HCT116 (cell line): ENCODE measurements around the gene NUTM2F. TPM values are rescaled to one million over a fixed set of nuclear protein-coding genes. Genes with fewer than 3 reads are reported as not detected.
"Not testable (repeated sequence)": the region's sequence is repeated elsewhere in the genome, so short reads cannot be mapped to it uniquely, and the experiment has no call there.

Source experiments
- ATAC-seq: fragments of 200-7000 bp; cut with Tn5 transposase; 2 replicates; pipeline ENCODE4 v1.9.1; 2020; ENCODE audit warnings: mild to moderate bottlenecking, moderate library complexity
- BruUV-seq: library from RNA; stranded (reverse); fragments of 400-500 nt; replicated peaks from 2 replicates; lab custom pipeline; 2021; lab: Mats Ljungman, UMichigan
- CTCF ChIA-PET: fragments of 300-600 bp; sonication (Branson Sonifier 250); formaldehyde crosslinking; loops from one replicate; lab custom pipeline; 2021; ENCODE audit warnings: antibody characterized with exemption; lab: Charles Lee
- POLR2A ChIA-PET: fragments of 300-600, 350-600 bp; sonication (Branson Sonifier 250); formaldehyde crosslinking; loops from one replicate; lab custom pipeline; 2021; ENCODE audit warnings: antibody characterized with exemption; lab: Charles Lee
- RAD21 ChIA-PET, 2 experiments: fragments of 300-600 bp; sonication (Branson Sonifier 250); formaldehyde crosslinking; loops; one replicate each; lab custom pipeline; 2023; ENCODE audit warnings: low total read pairs in 2 of 2; ENCODE audit not compliant: uncharacterized antibody in 2 of 2, unreplicated experiment in 2 of 2, low non-redundant PET in 1 of 2; lab: Charles Lee
- DNase-seq: peaks from one replicate; pipeline ENCODE4 v3.0.0-alpha.2; 2010; ENCODE audit warnings: low read depth, low spot score
- H2AFZ ChIP-seq: fragments of 200-600 bp; shearing (Covaris generic), sonication (generic); 2 replicates; pipeline ENCODE4 v1.6.1; 2017; ENCODE audit warnings: low read depth, mixed run types, mixed read lengths, antibody characterized with exemption, low read length; ENCODE audit not compliant: poor library complexity, severe bottlenecking
- H3K27ac ChIP-seq: 2 replicates; pipeline ENCODE4 v1.5.1; 2012; ENCODE audit warnings: low read depth, low read length
- H3K27me3 ChIP-seq: fragments of 200-600 bp; sonication (generic); 2 replicates; pipeline ENCODE4 v1.6.1; 2016; ENCODE audit warnings: mixed run types, low read length, mixed read lengths; ENCODE audit not compliant: insufficient read depth
- H3K36me3 ChIP-seq, 2 experiments: fragments of 200-500 bp in 1 of 2; fragments of 200-600 bp in 1 of 2; sonication (Bioruptor generic) in 1 of 2; sonication (generic) in 1 of 2; 2 replicates each; pipeline versions ENCODE4 v1.5.1 to v1.6.1; 2014 to 2016; ENCODE audit warnings: low read length in 2 of 2, inconsistent platforms in 1 of 2, mixed read lengths in 1 of 2, mixed run types in 1 of 2; ENCODE audit not compliant: insufficient read depth in 2 of 2, control insufficient read depth in 1 of 2
- H3K4me1 ChIP-seq, 2 experiments: fragments of 200-600 bp in 1 of 2; sonication (generic) in 1 of 2; 2 replicates each; pipeline versions ENCODE4 v1.5.1 to v1.6.1; 2012 to 2017; ENCODE audit warnings: low read length in 2 of 2, inconsistent platforms in 1 of 2, mild to moderate bottlenecking in 1 of 2, mixed read lengths in 1 of 2, mixed run types in 1 of 2, moderate library complexity in 1 of 2; ENCODE audit not compliant: insufficient read depth in 2 of 2, control insufficient read depth in 1 of 2
- H3K4me2 ChIP-seq: fragments of 200-600 bp; sonication (generic); 2 replicates; pipeline ENCODE4 v1.6.1; 2017; ENCODE audit warnings: mixed run types, low read length, mixed read lengths
- H3K4me3 ChIP-seq, 2 experiments: fragments of 200-600 bp in 1 of 2; sonication (generic) in 1 of 2; replicated peaks in 1 of 2; 2 replicates each; pipeline ENCODE4 v1.5.1; 2011 to 2016; ENCODE audit warnings: low read length in 2 of 2, control low read depth in 1 of 2, low read depth in 1 of 2, mild to moderate bottlenecking in 1 of 2, mixed read lengths in 1 of 2, mixed run types in 1 of 2
- H3K79me2 ChIP-seq: fragments of 200-600 bp; sonication (generic); 2 replicates; pipeline ENCODE4 v1.6.1; 2017; ENCODE audit warnings: mild to moderate bottlenecking, mixed run types, low read length, moderate library complexity, mixed read lengths; ENCODE audit not compliant: insufficient read depth
- H3K9ac ChIP-seq: fragments of 200-600 bp; sonication (generic); 2 replicates; pipeline ENCODE4 v1.6.1; 2016; ENCODE audit warnings: low read length, mixed read lengths
- H3K9me2 ChIP-seq: fragments of 200-600 bp; sonication (generic), shearing (Covaris generic); 2 replicates; pipeline ENCODE4 v1.6.1; 2017; ENCODE audit warnings: mixed run types, mild to moderate bottlenecking, moderate library complexity; ENCODE audit not compliant: insufficient read depth
- H3K9me3 ChIP-seq, 2 experiments: fragments of 200-500 bp in 1 of 2; fragments of 200-600 bp in 1 of 2; sonication (Bioruptor generic) in 1 of 2; sonication (generic) in 1 of 2; 2 replicates each; pipeline ENCODE4 v1.6.1; 2014 to 2017; ENCODE audit warnings: low read length in 2 of 2, mixed read lengths in 2 of 2, inconsistent platforms in 1 of 2, low read depth in 1 of 2, mild to moderate bottlenecking in 1 of 2, mixed run types in 1 of 2, moderate library complexity in 1 of 2; ENCODE audit not compliant: control insufficient read depth in 1 of 2, insufficient read depth in 1 of 2
- H4K20me1 ChIP-seq: fragments of 200-600 bp; sonication (generic), shearing (Covaris generic); 2 replicates; pipeline ENCODE4 v1.6.1; 2017; ENCODE audit warnings: mixed run types, mild to moderate bottlenecking, moderate library complexity; ENCODE audit not compliant: insufficient read depth
- intact Hi-C: fragments of 100-400 bp; cut with micrococcal nuclease; formaldehyde crosslinking; loops from 2 replicates; pipeline ENCODE4 v1.10.0; 2022
- total RNA-seq: library from RNA; stranded (reverse); gene quantifications from one replicate; pipeline ENCODE4 v1.2.1, GENCODE V29; 2021; ENCODE audit not compliant: unreplicated experiment

Gene NUTM2F
- total RNA-seq, 1 experiment from 2014 or later: not detected

DNA sequence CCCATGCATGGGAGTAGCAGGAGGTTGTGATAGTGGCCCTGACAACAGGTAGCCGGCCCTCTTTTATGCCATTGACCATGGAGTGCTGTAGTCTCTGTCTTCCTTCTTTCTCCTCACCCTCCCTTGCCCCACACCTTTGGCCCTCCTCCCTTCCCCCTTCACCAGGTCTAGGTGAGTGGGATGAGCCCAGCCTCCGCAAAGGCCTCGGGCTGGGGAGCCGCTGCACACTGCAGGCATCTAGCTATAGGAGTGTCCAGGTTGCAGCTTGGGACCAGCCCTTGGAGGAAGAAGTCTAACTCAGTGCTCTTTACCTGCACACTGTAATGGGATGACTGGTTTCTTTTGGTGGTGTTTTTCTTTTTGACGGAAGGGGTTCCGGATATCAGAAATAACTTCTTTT, 12.3 kb upstream of the NUTM2F start:
- H3K9me2 ChIP-seq, H3K79me2 ChIP-seq, BruUV-seq, intact Hi-C loops, H3K27ac ChIP-seq, H3K27me3 ChIP-seq, H3K36me3 ChIP-seq, DNase-seq, H3K9me3 ChIP-seq, CTCF ChIA-PET, ATAC-seq, H3K4me3 ChIP-seq, H2AFZ ChIP-seq, POLR2A ChIA-PET, H3K4me2 ChIP-seq, RAD21 ChIA-PET, H3K9ac ChIP-seq, H3K4me1 ChIP-seq, H4K20me1 ChIP-seq: not testable (repeated sequence)

DNA sequence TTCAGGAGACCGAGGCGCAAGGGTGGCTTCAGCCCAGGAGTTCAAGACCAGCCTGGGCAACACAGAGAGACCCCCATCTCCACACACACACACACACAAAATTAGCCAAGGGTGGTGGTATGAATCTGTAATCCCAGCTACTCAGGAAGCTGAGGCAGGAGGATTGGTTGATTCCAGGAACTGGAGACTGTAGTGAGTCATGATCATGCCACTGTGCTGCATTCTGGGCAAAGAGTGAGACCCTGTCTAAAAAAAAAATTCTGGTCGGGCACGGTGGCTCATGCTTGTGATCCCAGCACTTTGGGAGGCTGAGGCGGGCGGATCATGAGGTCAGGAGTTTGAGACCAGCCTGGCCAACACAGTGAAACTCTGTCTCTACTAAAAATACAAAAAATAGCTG, 11.2 kb upstream of the NUTM2F start:
- intact Hi-C loops, RAD21 ChIA-PET, BruUV-seq, H3K79me2 ChIP-seq, H3K27me3 ChIP-seq, POLR2A ChIA-PET, H3K27ac ChIP-seq, H3K4me1 ChIP-seq, H3K9me2 ChIP-seq, H3K36me3 ChIP-seq, H3K4me2 ChIP-seq, H3K9me3 ChIP-seq, H3K9ac ChIP-seq, ATAC-seq, H4K20me1 ChIP-seq, DNase-seq, H3K4me3 ChIP-seq, H2AFZ ChIP-seq, CTCF ChIA-PET: not testable (repeated sequence)

DNA sequence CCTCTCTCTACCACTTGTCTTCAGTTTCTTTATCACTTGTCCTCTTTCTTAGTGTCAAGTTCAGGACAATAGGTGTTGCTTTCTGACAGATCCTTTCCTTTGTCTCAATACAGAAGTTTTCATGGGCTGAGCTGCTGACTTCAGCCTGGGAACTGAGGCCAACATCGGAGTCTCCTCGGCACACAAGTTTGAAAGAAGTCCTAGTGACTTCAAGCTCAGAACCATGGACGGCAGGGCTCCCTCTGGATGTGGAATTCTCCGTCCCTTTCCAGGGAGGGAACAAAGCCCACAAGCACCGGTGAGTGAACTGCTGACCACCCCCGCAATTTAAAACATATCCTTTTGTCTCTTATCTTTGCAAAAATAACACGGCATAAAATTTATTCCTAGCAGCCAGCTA, 10.3 kb upstream of the NUTM2F start:
- H3K4me3 ChIP-seq, RAD21 ChIA-PET, H3K79me2 ChIP-seq, H2AFZ ChIP-seq, CTCF ChIA-PET, H3K9me3 ChIP-seq, POLR2A ChIA-PET, BruUV-seq, ATAC-seq, intact Hi-C loops, H3K27me3 ChIP-seq, H3K4me2 ChIP-seq, H3K9ac ChIP-seq, DNase-seq, H3K27ac ChIP-seq, H3K9me2 ChIP-seq, H3K36me3 ChIP-seq, H3K4me1 ChIP-seq, H4K20me1 ChIP-seq: not testable (repeated sequence)

DNA sequence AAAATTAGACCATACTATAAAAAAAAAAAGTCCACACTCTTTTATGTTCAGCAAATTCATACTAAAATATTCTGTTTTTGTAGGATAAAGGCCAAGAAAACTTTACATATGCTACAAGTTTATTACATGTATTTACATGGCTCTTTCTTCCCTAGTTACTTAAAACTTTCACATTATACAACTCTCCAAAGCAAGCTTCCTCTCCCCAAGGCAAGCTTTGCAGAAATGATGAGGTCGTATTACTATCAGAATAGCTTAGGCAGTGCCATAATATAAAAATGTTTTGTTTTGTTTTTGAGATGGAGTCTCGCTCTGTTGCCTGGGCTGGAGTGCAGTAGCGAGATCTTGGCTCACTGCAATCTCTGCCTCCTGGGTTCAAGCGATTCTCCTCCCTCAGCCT, 8.0 kb upstream of the NUTM2F start:
- BruUV-seq, H3K4me3 ChIP-seq, H4K20me1 ChIP-seq, H3K4me1 ChIP-seq, H3K4me2 ChIP-seq, H2AFZ ChIP-seq, DNase-seq, H3K9me3 ChIP-seq, ATAC-seq, intact Hi-C loops, H3K36me3 ChIP-seq, RAD21 ChIA-PET, H3K9me2 ChIP-seq, H3K79me2 ChIP-seq, CTCF ChIA-PET, H3K27ac ChIP-seq, H3K9ac ChIP-seq, H3K27me3 ChIP-seq, POLR2A ChIA-PET: not testable (repeated sequence)

DNA sequence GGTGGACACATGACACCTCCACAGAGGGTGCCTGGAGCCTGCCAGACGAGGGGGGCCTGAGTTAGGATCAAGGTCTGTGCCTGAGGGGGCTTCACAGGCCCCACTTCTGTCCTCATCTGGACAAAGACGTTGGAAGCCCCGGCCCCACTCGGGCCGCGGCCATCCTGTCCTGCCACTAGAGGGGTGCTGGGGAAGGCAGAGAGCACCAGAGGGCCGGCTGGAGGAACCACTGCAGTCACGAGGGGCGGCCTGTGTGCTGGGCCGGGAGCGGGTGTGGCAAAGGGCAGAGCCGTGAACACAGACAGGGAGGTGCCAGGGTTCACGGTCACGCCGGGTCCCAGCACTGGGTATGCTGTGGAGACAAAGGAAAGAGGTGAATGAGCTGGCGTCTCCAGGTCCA, 2.9 kb downstream of the NUTM2F start:
- H3K9me2 ChIP-seq, BruUV-seq, H2AFZ ChIP-seq, H3K4me3 ChIP-seq, DNase-seq, H3K36me3 ChIP-seq, H3K4me1 ChIP-seq, H3K27me3 ChIP-seq, H3K9me3 ChIP-seq, H4K20me1 ChIP-seq, H3K4me2 ChIP-seq, RAD21 ChIA-PET, H3K9ac ChIP-seq, POLR2A ChIA-PET, intact Hi-C loops, H3K79me2 ChIP-seq, CTCF ChIA-PET, H3K27ac ChIP-seq: not testable (repeated sequence)
- peak; percentile 67; the same call in 1 of the 2 replicates for ATAC-seq
